Stomach (tissue), 4 donors: ENCODE results near the gene SIRPB1.

Experiments
- POLR2A ChIP-seq, 4 donors: fragments of 450-650 bp; IDR thresholded peaks; one replicate each; pipeline ENCODE4 v1.6.1; 2016; ENCODE audit warnings: antibody characterized with exemption in 4 of 4, control low read depth in 2 of 4, mild to moderate bottlenecking in 1 of 4, moderate library complexity in 1 of 4
- TF ChIP-seq, protein P1 (sequence below), 7 experiments: fragments of 450-650 bp in 4 of 7; fragments of 200-600 bp in 3 of 7; sonication (generic) in 3 of 7; IDR thresholded peaks; one replicate each; pipeline ENCODE4 v1.5.1; 2016 to 2019; ENCODE audit warnings: antibody characterized with exemption in 7 of 7, control low read depth in 2 of 7, mild to moderate bottlenecking in 1 of 7

- no peak for TF ChIP-seq POLR2A (IDR thresholded peaks at IDR 0.05)
- TF ChIP-seq, protein P1, sequence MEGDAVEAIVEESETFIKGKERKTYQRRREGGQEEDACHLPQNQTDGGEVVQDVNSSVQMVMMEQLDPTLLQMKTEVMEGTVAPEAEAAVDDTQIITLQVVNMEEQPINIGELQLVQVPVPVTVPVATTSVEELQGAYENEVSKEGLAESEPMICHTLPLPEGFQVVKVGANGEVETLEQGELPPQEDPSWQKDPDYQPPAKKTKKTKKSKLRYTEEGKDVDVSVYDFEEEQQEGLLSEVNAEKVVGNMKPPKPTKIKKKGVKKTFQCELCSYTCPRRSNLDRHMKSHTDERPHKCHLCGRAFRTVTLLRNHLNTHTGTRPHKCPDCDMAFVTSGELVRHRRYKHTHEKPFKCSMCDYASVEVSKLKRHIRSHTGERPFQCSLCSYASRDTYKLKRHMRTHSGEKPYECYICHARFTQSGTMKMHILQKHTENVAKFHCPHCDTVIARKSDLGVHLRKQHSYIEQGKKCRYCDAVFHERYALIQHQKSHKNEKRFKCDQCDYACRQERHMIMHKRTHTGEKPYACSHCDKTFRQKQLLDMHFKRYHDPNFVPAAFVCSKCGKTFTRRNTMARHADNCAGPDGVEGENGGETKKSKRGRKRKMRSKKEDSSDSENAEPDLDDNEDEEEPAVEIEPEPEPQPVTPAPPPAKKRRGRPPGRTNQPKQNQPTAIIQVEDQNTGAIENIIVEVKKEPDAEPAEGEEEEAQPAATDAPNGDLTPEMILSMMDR (IDR thresholded peaks at IDR 0.05) = no peak
These were observed 40.4 kb upstream of the SIRPB1 start for GRCh38 chr20:1660246-1660645.
